ENCODE results near the gene RNF213.

DNA sequence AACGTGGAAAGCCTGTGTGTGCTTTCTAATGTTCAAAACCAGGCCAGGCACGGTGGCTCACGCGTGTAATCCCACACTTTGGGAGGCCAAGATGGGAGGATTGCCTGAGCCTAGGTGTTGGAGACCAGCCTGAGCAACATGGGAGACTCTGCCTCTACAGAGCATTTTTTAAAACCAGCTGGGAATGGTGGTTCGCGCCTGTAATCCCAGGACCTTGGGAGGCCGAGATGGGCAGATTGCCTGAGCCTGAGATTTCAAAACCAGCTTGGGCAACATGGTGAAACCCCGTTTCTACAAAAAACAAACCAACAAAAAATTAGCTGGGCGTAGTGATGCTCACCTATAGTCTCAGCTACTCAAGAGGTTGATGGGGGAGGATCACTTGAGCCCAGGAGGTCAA, 26.4 kb downstream of the RNF213 start:
- TF ChIP-seq, protein P1, sequence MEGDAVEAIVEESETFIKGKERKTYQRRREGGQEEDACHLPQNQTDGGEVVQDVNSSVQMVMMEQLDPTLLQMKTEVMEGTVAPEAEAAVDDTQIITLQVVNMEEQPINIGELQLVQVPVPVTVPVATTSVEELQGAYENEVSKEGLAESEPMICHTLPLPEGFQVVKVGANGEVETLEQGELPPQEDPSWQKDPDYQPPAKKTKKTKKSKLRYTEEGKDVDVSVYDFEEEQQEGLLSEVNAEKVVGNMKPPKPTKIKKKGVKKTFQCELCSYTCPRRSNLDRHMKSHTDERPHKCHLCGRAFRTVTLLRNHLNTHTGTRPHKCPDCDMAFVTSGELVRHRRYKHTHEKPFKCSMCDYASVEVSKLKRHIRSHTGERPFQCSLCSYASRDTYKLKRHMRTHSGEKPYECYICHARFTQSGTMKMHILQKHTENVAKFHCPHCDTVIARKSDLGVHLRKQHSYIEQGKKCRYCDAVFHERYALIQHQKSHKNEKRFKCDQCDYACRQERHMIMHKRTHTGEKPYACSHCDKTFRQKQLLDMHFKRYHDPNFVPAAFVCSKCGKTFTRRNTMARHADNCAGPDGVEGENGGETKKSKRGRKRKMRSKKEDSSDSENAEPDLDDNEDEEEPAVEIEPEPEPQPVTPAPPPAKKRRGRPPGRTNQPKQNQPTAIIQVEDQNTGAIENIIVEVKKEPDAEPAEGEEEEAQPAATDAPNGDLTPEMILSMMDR (IDR thresholded peaks at IDR 0.05): no peak
- TF ChIP-seq POLR2A (IDR thresholded peaks at IDR 0.05): no peak
